H1 (cell line): ENCODE measurements around the gene ARMC6. TPM values are rescaled to one million over a fixed set of nuclear protein-coding genes. Genes with fewer than 3 reads are reported as not detected.

Experiments used
- CBX5 ChIP-seq: fragments of 300-800, 300-1000 bp; sonication (generic); IDR thresholded peaks from 2 replicates; pipeline ENCODE4 v1.7.1; 2016; ENCODE audit warnings: antibody characterized with exemption, low read length, low read depth
- CHD7 ChIP-seq: fragments of 300-600 bp; sonication (generic); IDR thresholded peaks from 2 replicates; pipeline ENCODE4 v1.7.1; 2012; ENCODE audit warnings: low read length, moderate library complexity, mild to moderate bottlenecking, inconsistent platforms; ENCODE audit not compliant: insufficient replicate concordance
- CREB1 ChIP-seq: IDR thresholded peaks from 2 replicates; pipeline ENCODE4 v1.6.1; 2012; ENCODE audit warnings: inconsistent platforms
- HDAC2 ChIP-seq, 2 experiments: fragments of 300-600 bp in 1 of 2; sonication (generic) in 1 of 2; IDR thresholded peaks; 2 replicates each; pipeline ENCODE4 v1.6.1; 2011 to 2012; ENCODE audit warnings: low read depth in 2 of 2, low read length in 2 of 2, mild to moderate bottlenecking in 2 of 2, moderate library complexity in 2 of 2, borderline replicate concordance in 1 of 2, inconsistent platforms in 1 of 2
- HDAC6 ChIP-seq: IDR thresholded peaks from one replicate; pipeline ENCODE4 v1.7.1; 2012; ENCODE audit warnings: low read depth, mild to moderate bottlenecking, inconsistent platforms, low read length, moderate library complexity
- JUND ChIP-seq: IDR thresholded peaks from 2 replicates; pipeline ENCODE4 v1.6.1; 2011; ENCODE audit warnings: mild to moderate bottlenecking, improper control_type of control experiment, low read length
- KDM1A ChIP-seq: fragments of 200-600, 300-600 bp; sonication (generic); IDR thresholded peaks from 2 replicates; pipeline ENCODE4 v1.7.1; 2016; ENCODE audit warnings: mild to moderate bottlenecking, low read length, borderline replicate concordance
- NANOG ChIP-seq: IDR thresholded peaks from 2 replicates; pipeline ENCODE4 v1.6.1; 2011; ENCODE audit warnings: low read length, low read depth, mild to moderate bottlenecking, inconsistent platforms; ENCODE audit not compliant: insufficient read depth, poor library complexity, severe bottlenecking
- SIRT6 ChIP-seq: IDR thresholded peaks from one replicate; pipeline ENCODE4 v1.7.1; 2012; ENCODE audit warnings: low read length, inconsistent platforms
- SIX5 ChIP-seq: IDR thresholded peaks from 2 replicates; pipeline ENCODE4 v1.6.1; 2011; ENCODE audit warnings: mild to moderate bottlenecking, low read depth, low read length
- TAF1 ChIP-seq: IDR thresholded peaks from 2 replicates; pipeline ENCODE4 v1.6.1; 2011; ENCODE audit warnings: mild to moderate bottlenecking, low read depth, low read length
- polyA plus RNA-seq, 7 experiments: library from polyadenylated mRNA; depleted of rRNA in 3 of 7; stranded (reverse) in 5 of 7; unstranded in 2 of 7; fragments of >200 nt in 5 of 7; fragments of 200-250 nt in 2 of 7; gene quantifications; 1 replicate in 5 of 7; 2 replicates in 1 of 7; 4 replicates in 1 of 7; pipeline versions ENCODE4 v1.2.1 to v1.2.3, GENCODE V29; 2011 to 2013; ENCODE audit warnings: missing spikeins in 2 of 7, mixed read lengths in 2 of 7
- total RNA-seq: library from RNA; stranded (reverse); fragmentation: NEBNext Ultra II Directional; extraction: Animal tissue kit (Norgen Biotek cat#: 25700); gene quantifications from 2 replicates; pipeline ENCODE4 v1.2.1, GENCODE V29; 2021

The ARMC6 gene
- total and polyA plus RNA-seq, 2 of the 8 experiments (the other 6 are each of a cell fraction or from before 2014, with no cell fraction given), result 67.1 to 68.3 TPM

GRCh38 chr19:19062454-19063182 lies 29.2 kb downstream of the ARMC6 start (continued):
- TF ChIP-seq CHD7 (no peak), JUND (no peak), KDM1A (peak; percentile 96), TAF1 (no peak), SIRT6 (no peak), HDAC6 (no peak), NANOG (no peak), HDAC2 (IDR thresholded peaks at IDR 0.05; ENCODE audit: borderline replicate concordance in 1 of 2, low read depth in 2 of 2, low read length in 2 of 2) (peak in 1 of 2 experiments; percentile 94; a peak in 1 of 4 replicates), CREB1 (no peak), SIX5 (no peak), CBX5 (no peak)
